GM18511 (cell line): ENCODE data around the gene APLF.
"Not testable (repeated sequence)": the region's sequence is repeated elsewhere in the genome, so short reads cannot be mapped to it uniquely, and the experiment has no call there.

Source experiments
- ATAC-seq: cut with Tn5 transposase; IDR thresholded peaks from one replicate; pipeline ENCODE4 v1.9.1; 2021; ENCODE audit warnings: mild to moderate bottlenecking, moderate library complexity; ENCODE audit not compliant: unreplicated experiment

The APLF gene

GRCh38 chr2:68441179-68441993, 26.0 kb upstream of the APLF start:
- peak; percentile 100 for ATAC-seq

- ATAC-seq, result no peak
These were observed 25.4 kb upstream of the APLF start for GRCh38 chr2:68441994-68442322.

- ATAC-seq, result not testable (repeated sequence)
These were observed 21.0 kb upstream of the APLF start for GRCh38 chr2:68446425-68446824.

- ATAC-seq, result no peak
These were observed 20.3 kb upstream of the APLF start for GRCh38 chr2:68447118-68447517.

- ATAC-seq, result no peak
These were observed 18.4 kb upstream of the APLF start for GRCh38 chr2:68448671-68449653.

- no peak for ATAC-seq
These were observed 15.1 kb upstream of the APLF start for GRCh38 chr2:68452158-68452900.

GRCh38 chr2:68453761-68454360, 13.5 kb upstream of the APLF start:
- ATAC-seq, result no peak

- no peak for ATAC-seq
These were observed 12.7 kb upstream of the APLF start for GRCh38 chr2:68454719-68455118.

- no peak for ATAC-seq
These were observed 11.2 kb upstream of the APLF start for GRCh38 chr2:68456198-68456597.

GRCh38 chr2:68458981-68459380, 8.4 kb upstream of the APLF start:
- ATAC-seq, result no peak

GRCh38 chr2:68463287-68463877, 4.0 kb upstream of the APLF start:
- ATAC-seq, result no peak

GRCh38 chr2:68464651-68465050, 2.7 kb upstream of the APLF start:
- no peak for ATAC-seq

GRCh38 chr2:68465081-68465916, 2.1 kb upstream of the APLF start:
- ATAC-seq, result no peak

- ATAC-seq, result no peak
These were observed 1.0 kb upstream of the APLF start for GRCh38 chr2:68466361-68466777.

- ATAC-seq, result no peak
These were observed 658 bp upstream of the APLF start for GRCh38 chr2:68466778-68467076.

GRCh38 chr2:68468801-68469200, 1.4 kb downstream of the APLF start:
- ATAC-seq, result no peak

GRCh38 chr2:68469935-68470334, 2.5 kb downstream of the APLF start:
- no peak for ATAC-seq

- ATAC-seq, result no peak
These were observed 4.0 kb downstream of the APLF start for GRCh38 chr2:68471385-68471784.

- ATAC-seq, result no peak
These were observed 5.5 kb downstream of the APLF start for GRCh38 chr2:68472796-68473414.
